Limb (tissue), 2 donors: ENCODE measurements around the gene STRN.
"Not testable (repeated sequence)": the region's sequence is repeated elsewhere in the genome, so short reads cannot be mapped to it uniquely, and the experiment has no call there.

Source experiments
- DNase-seq, 2 donors: peaks; one replicate each; pipeline ENCODE4 v3.0.0-alpha.2; 2016; ENCODE audit errors: extremely low spot score in 2 of 2

The STRN gene

DNA sequence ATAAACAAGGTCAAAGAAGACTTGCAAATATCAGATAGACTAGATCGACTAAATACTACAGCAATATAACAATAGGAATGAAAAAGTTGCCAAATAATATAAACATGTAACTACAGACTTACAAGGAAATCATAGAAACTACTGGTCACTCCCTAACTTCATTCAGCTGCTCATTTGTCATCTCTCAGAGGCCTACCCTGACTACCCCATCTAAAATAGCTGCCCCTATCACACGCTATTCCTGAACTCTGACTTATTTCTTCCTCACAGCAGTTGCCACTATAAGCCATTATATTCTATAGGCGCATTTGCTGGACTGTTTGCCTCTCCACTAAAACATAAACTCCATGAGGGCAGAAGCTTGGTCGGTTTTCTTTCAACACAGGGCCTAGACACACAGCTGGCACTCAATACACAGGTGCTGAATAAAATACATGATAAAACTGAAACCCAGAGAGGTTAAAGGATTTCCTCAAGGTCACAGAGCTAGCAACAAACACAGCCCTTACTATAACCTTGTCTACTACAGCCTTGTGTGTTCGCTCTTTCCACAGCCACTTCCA is 1.8 kb downstream of the STRN start:
- no peak for DNase-seq

DNA sequence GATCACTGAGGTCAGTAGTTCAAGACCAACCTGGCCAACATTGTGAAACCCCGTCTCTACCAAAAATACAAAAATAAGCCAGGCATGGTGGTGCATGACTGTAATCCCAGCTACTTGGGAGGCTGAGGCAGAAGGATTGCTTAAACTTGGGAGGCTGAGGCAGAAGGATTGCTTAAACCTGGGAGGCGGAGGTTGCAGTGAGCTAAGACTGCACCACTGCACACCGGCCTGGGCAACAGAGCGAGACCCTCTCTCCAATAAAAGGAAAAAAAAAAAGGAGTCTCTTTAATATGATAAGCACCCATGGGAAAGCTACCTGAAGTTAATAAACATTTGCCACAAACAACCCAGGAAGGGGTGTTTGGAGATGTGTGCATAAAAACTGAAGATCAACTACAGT is 2.6 kb downstream of the STRN start:
- no peak for DNase-seq

DNA sequence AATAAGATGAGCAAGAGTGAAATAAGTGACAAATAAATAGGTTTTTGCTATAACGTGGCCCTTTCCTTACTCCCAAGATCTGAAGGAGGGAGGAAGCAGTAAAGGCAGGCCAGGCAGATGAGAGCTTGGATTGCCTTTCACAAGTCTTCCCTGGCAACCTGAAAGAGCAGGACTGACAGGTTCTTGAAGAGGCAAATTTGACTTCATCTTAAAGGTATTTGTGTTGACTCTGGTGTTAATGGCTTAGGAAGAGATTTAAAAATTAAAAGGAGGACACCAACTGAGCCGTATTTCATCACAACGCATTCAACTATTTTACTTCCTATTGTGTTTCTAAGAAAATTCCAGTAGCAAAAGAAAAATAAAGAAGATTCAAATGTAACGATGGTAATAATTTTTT is 3.2 kb downstream of the STRN start:
- DNase-seq: no peak

DNA sequence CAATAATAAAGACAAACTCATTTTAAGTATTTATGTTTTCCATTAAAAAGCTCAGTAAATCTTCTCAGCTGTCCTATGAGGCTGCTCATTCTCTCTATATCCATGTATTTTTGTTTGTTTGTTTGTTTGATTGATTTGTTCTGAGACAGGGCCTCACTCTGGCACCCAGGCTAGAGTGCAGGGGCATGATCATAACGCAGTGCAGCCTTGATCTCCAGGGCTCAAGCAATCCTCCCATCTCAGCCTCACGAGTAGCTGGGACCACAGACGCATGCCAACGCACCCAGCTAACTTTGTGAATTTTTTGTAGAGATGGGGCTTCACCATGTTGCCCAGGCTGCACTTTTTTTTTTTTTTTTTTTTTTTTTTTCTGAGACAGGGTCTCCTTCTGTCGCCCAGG is 5.6 kb downstream of the STRN start:
- DNase-seq: no peak

DNA sequence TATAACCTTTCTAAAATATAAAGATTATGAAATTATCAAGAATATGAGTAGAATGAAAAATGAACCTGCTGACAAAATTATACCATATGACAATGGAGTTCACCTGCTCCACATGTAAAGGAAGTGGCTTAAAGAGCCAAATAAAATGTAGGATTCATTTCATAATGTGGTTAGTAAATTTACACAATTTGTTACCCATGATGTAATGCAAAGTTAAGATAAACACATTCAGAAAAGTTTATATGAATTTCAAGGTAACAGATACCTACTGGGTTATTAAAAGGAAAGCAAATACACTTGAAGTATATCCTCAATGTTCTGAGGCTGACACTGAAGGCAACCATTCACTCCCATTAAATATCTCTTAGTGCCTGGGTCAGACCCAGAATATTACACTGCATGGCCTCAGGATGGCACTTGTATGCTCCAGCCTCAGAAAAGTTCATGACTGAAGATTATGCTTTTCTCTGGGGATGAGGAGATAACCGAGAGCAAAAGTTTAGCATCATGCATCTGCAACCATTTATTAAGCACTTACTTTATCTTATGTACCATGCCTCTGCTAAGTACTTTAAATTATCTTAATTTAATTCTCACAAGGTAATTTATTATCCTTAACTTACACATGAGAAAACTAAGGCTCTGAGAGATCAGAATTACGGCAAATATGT is 6.2 kb downstream of the STRN start:
- DNase-seq: no peak

DNA sequence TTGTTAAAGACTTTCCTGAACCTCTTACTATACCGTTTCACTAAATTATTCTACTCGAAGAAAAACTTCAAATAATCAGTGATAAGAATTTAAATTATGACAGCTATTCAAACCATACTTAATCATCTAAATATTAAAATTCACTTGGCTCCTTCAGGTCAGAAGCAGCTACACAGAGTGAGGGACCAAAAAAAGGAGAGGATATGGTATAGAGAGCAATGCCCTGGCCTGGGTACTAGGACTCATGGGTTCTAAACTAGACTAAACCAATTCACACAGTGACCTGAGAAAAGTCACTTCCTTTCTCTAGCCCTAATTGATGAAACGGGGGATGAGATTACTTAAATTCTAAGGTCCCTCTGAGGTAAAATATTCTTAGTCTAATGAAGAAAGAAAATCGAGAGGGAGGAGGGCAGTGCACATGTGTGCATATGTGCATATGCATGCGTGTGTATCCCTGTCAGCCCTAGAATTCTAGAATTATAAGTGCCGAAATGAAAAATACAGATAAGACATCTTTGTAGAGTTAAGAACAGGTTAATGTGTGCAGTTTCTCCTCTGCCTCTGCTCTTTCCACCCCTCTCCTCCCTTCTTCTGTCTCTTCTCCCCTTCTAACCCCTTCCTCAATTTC is 11.2 kb downstream of the STRN start:
- no peak for DNase-seq

DNA sequence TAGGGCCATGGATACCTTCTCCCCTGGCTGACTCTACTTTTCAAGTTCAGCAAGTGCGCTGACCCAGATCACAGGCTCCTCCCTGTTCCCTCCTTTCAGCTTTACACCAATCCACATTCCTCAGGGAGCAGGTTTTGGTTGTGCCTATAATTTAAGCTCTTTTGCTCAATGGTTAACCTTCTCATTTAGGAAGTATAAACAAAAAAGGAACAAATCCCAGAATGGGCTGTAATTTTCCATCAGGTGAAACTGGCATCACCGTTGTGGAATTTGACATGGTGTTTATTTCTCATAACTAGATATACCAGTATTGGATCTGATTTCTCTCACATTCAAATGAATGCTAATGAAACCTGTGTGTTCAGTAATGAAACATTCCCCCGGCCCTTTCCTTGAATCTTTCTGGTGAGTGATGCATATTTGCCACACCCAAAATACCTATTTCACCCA is 13.6 kb downstream of the STRN start:
- no peak for DNase-seq

DNA sequence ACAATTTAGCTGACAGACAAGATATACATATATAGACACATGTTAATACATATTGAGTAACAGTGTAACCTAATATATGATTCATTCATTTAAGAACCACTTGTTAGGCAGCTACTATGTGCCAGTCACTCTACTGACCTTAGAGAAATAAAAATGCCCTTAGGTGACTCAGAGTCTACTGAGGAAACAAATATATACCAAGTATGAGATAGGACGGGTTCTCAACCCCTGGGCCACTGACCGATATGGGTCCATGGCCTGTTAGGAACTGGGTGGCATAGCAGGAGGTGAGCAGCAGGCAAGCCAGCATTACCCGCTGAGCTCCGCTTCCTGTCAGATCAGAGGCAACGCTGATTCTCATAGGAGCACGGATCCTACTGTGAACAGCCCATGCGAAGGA is 14.8 kb downstream of the STRN start:
- no peak for DNase-seq

DNA sequence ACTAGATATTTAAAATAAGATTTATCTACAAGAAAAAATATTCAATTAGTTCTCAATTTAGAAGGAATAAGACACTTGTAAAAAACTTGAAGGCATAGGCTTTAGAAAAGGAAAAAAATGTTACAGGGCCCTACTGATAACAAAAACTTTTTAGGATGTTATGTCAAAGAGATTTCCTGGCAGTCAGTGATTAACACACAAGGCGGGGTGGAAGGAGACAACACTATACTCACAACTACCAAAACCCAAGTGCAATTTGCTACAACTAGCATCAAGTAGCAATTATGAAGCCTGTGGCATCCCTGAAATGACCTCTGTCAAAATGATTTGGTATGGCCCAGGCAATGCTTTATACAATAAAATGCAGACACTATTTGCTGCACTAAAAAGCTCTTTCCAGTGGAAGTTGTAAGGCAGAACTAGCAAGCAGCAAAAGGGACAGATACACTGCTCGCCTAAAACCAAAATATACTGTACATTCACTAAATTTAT is 15.3 kb downstream of the STRN start:
- DNase-seq: no peak

DNA sequence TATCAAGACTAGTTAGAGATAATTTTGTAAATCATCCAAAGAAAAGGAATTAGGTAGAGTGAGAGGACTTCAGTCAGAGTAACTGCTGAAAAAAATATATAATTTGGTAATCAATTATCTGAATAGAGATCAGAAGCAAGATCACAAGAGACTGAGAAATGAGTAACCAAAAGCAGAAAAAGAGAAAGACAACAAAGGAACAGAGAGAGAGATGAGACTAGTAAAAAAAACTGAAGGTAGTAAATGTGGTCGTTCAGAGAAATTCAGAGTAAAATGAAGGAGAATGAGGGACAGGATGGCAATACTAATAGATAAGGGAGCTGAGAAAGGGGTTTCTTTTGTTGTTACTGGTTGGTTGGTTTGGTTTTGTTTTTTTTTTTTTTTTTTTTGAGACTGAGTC is 16.5 kb downstream of the STRN start:
- DNase-seq: no peak

DNA sequence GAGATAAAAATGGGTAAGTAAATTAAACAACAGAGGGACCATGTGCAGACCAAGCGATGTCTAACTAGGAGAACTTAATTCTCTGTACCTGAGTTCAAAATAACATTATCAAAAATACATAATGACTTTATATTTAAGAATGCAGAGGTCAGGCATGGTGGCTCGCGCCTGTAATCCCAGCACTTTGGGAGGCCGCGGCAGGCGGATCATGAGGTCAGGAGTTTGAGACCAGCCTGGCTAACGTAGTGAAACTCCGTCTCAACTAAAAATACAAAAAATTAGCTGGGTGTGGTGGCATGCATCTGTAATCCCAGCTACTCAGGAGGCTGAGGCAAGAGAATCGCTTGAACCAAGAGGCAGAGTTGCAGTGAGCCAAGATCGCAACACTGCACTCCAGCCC is 21.1 kb downstream of the STRN start:
- DNase-seq: not testable (repeated sequence)

DNA sequence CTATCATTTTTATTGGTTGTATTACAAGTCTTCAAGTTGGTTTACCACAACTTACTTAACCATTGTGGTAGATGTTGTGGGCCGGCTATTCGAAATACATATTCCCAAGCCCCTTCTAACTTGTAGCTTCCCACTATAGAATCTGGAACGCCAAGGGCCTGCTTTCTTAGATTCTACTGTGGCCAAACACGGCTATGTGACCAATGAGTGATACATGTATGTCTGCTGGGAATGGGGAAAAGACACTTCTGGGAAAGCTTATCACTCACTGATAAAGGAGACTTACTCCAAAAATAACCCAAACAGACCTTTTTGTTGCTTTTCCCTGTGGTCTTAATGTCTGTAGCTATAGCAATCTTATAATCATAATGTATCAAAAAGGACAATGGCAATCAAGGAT is 24.5 kb downstream of the STRN start:
- DNase-seq: no peak

DNA sequence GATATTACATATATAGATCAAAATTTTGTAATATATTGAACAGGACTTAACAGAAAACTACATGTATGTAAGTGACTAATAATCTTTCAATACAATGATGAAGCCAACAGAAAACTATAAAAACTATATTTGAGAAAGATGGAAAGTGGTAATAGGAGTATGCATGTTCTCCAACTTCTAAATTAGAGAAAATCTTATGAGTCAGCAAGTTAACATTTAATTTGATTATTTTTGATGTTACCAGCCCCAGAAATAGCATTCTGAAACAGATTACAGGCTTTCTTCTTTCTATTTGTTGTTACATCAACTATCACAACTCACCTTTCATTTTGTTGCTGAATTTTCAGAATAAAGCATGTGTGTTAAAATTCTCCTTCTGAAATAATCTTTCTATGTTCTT is 29.8 kb downstream of the STRN start:
- DNase-seq: not testable (repeated sequence)

DNA sequence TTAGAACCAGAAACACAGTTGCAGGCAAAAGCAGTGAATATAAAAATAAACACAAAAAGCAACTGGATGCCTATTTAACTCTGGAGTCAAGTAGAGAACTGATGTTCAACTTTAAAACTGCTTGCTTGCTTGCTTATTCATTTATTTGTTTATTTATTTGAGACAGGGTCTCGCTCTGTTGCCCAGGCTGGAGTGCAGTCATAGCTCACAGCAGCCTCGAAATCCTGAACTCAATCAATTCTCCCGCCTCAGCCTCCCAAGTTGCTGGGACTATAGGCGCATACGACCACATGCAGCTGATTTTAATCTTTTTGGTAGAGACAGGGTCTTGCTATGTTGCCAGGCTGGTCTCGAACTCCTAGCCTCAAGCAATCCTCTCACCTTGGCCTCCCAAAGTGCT is 34.6 kb downstream of the STRN start:
- not testable (repeated sequence) for DNase-seq

DNA sequence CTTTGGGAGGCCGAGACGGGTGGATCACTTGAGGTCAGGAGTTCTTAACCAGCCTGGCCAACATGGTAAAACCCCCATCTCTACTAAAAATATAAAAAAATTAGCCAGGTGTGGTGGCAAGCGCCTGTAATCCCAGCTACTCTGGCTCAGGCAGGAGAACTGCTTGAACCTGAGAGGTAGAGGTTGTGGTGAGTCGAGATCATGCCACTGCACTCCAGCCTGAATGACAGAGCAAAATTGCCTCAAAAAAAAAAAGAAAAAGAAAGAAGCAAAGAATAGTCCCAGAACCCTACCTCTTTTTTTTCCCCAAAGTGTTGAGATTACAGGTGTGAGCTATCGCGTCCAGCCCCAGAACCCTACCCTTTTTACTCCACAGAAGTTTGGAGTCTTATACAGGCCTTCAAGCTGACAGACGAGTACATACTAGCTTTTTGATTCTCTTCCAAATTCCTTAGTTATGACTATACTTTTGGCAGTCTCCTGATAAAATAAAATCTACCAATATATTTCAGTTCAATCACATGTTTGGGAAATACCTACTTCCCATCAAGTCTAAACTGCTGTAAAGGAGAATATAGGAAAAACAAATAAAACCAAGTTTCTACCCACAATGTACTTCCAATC is 35.4 kb downstream of the STRN start:
- not testable (repeated sequence) for DNase-seq

DNA sequence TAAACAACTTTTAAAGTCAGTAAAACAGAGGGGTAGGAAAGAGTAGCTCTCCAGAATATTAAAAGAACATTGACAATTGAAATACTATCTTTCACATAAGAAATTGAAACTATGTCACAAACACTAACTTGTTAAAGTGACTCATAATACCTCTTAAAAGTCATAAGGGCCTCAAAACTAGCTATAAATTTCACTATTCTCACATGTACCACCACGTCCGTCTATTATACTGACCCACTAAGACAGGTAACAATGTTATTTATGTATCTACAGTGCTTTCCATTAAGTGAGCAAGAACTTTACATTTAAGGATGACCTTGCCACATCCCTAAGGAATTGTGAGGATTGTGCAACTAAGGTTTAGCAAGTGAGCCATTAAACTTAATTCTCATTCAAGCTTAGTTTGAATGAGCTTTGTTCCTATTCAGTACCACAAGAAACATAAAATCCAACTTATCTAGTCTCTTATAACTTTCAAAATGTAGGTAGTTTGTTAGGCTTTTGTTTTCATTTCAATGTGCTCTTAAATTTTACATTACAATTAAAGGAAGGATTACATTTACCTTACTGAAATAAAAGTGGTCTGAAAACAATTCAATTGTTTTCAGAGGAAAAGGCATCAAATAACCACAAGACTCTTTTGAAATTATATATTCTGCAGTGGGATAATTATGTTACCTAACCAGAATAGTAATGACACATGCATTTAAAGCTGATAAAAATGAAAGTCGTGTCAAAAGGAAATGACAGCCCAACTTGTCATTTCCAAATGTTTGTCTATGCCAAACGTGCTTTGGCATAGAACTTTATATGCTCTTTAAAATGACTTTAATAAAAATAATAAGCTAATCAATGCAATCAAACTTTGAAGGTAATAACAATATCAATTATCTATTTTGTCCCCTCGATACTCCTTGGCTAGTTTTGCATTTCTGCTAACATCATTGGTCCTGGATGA is 39.9 kb downstream of the STRN start:
- not testable (repeated sequence) for DNase-seq

DNA sequence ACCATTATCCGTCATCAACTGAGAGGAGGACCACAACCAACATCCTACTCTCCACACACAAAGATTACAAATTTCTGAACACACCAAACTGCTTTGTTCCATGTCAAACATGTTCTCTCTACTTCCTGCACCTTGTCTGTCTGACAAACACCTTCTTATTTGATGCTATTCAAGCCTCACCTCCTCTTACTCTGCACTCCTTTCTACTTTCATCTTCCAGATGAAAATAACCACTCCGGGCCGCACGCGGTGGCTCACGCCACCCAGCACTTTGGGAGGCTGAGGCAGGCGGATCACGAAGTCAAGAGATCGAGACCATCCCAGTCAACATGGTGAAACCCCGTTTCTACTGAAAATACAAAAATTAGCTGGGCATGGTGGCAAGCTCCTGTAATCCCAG is 43.7 kb downstream of the STRN start:
- not testable (repeated sequence) for DNase-seq

DNA sequence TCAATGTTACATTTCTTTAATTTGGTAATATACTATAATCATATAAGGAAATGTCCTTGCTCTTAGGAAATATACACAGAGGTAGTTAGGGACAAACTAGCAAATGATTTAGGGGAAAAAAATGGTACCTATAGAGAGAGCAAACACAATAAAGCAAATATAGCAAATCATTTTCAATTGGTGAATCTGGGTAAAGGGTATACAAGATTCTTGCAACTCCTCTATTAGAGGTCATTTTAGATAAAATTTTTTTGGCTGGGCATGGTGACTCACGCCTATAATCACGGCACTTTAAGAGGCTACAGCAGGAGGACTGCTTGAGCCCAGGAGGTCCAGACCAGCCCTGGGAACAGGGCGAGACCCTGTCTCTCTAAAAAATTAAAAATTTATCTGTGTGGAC is 44.4 kb downstream of the STRN start:
- no peak for DNase-seq

DNA sequence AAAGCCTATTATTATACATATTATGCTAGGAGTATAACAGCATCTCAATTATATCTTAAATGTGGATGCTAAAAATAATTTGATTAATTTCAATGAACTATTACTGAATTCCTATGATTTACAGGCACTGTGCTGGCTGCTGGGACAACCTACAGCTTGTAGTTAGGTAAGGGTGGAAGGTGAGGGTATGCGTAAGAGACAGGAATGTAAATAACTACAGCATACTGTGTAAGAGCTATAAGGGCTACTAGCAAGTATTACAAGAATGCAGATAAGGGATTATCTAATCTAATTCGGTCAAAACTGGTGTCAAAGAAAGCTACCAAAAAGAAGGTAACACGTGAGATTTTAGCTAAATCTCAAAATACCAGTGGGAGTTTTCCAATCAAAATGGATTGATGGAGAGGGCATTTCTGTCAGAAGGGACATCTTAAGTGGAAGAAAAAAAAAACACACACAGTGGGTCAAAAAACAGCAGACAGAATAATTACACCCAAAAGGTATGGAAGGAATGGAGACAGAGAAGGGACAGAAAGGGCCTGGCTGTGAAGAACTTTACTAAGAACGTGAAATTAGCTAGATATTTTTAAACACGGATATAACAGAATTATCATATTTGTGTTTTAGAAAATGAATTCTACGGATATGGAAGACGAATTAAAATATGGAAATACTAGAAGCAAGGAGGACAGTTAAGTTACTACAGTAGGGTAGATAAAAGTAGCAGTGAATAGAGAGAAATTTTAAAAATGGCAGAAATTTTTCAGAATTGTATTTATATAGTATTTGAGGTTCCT is 47.1 kb downstream of the STRN start:
- no peak for DNase-seq

DNA sequence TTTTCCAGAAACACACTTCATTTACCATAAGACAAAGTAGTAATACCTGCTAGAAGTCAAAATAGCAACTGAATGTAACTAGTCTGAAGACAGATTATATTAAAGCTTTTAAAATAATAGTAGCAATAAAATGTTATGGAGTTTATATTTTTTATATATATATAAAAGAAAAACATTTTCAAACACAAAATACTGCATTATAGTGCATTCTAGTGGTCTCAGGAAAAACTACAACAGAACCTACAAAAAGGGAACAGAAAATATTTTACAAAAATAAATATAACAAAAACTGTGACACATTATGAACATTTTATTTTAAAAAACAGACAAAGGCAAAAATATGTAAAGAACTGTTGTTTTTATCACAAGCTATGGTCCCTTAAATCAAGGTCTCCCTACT is 48.0 kb downstream of the STRN start:
- no peak for DNase-seq

DNA sequence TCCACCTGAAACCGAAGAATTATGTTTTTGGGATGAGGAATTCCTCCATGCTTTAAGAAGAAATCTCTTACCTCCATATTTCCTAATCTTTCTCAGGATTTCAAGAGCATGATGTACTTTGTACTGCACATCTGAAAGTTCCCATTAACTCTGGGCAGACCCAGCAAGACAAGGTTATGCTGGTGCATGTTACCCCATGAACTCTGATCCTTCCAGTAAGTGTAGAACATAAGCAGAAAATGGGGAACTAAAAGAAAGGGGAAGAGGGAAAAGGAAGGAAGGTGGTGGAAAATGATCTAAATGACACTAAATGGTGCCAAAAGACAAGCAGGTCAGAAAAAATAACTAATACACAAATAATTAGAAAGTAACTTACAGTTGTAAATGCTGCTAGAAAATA is 50.7 kb downstream of the STRN start:
- no peak for DNase-seq
